Heart right ventricle (tissue), 16 donors: ENCODE data around the gene NOLC1. TPM values are rescaled to one million over a fixed set of nuclear protein-coding genes. Genes with fewer than 3 reads are reported as not detected.

Source experiments
- ATAC-seq, 8 donors: fragments of 200-7000 bp; cut with Tn5 transposase; one replicate each; pipeline ENCODE4 v1.9.1; 2020; ENCODE audit warnings: mild to moderate bottlenecking in 8 of 8, moderate library complexity in 8 of 8, moderate number of reproducible peaks in 1 of 8
- DNase-seq, 2 donors: peaks; one replicate each; pipeline ENCODE4 v3.0.0-alpha.2; 2020
- H3K27ac ChIP-seq, 10 donors: fragments of 200-600 bp; sonication (generic) in 2 of 10; one replicate each; pipeline versions ENCODE4 v1.5.0 to v1.8.0; 2020 to 2022; ENCODE audit warnings: mild to moderate bottlenecking in 3 of 10
- H3K27me3 ChIP-seq, 7 donors: fragments of 200-600 bp; one replicate each; pipeline ENCODE4 v1.8.0; 2021 to 2022; ENCODE audit warnings: mild to moderate bottlenecking in 2 of 7
- H3K36me3 ChIP-seq, 9 donors: fragments of 200-600 bp; sonication (generic) in 1 of 9; one replicate each; pipeline versions ENCODE4 v1.5.0 to v1.8.0; 2020 to 2022; ENCODE audit warnings: mild to moderate bottlenecking in 2 of 9
- H3K4me1 ChIP-seq, 9 donors: fragments of 200-600 bp; sonication (generic) in 1 of 9; one replicate each; pipeline versions ENCODE4 v1.5.0 to v1.8.0; 2020 to 2022; ENCODE audit warnings: mild to moderate bottlenecking in 4 of 9
- H3K4me3 ChIP-seq, 10 donors: fragments of 200-600 bp; sonication (generic) in 2 of 10; one replicate each; pipeline versions ENCODE4 v1.5.0 to v1.8.0; 2020 to 2022; ENCODE audit warnings: mild to moderate bottlenecking in 7 of 10, moderate library complexity in 2 of 10
- H3K9me3 ChIP-seq, 11 donors: fragments of 200-600 bp in 10 of 11; sonication (generic) in 2 of 11; one replicate each; pipeline versions ENCODE4 v1.5.0 to v1.8.0; 2013 to 2022; ENCODE audit warnings: mild to moderate bottlenecking in 2 of 11, control low read depth in 1 of 11, moderate library complexity in 1 of 11
- WGBS, 2 donors: extraction: QIAGEN DNeasy Blood & Tissue Kit; methylation state at CpG; one replicate each; pipeline ENCODE4 v1.1.7; 2013; ENCODE audit warnings: inconsistent platforms in 1 of 2; 5-methylcytosine and 5-hydroxymethylcytosine counted together
- intact Hi-C, 10 donors: fragments of 100-400 bp; cut with DNase I; formaldehyde crosslinking; loops; one replicate each; pipeline versions ENCODE4 v1.11.1 to v1.14.2; 2022
- polyA plus RNA-seq, 2 donors: library from polyadenylated mRNA; stranded (reverse); fragments of 200-250 nt; gene quantifications; one replicate each; pipeline ENCODE4 v1.2.3, GENCODE V29; 2013
- total RNA-seq, 10 donors: library from RNA; stranded (reverse); fragmentation: NEBNext Ultra II Directional in 3 of 10; extraction: Animal tissue kit (Norgen Biotek cat#: 25700) in 3 of 10; gene quantifications; one replicate each; pipeline versions ENCODE4 v1.2.1 to v1.2.4, GENCODE V29; 2021 to 2023
- TF ChIP-seq, protein P1 (sequence below), 9 donors: fragments of 200-600 bp; sonication (generic) in 2 of 9; IDR thresholded peaks; one replicate each; pipeline versions ENCODE4 v1.5.0 to v1.8.0; 2021 to 2022; ENCODE audit warnings: antibody characterized with exemption in 9 of 9, mild to moderate bottlenecking in 5 of 9, moderate library complexity in 1 of 9
- donor health status: Arrhythmogenic right ventricular cardiomyopathy.
- donor health status: ischemic (EF 13 %, LVEDD 7.1; RV severe dilation, severe dysfunction).
- donor health status: healthy with polysubstance abuse.
- donor health status: DM: no; HTN: yes; CAD: no.
- donor health status: DM: no; HTN: no; CAD: no.
- donor health status: ischemic (EF 25% LVEDD 6.9; RV normal size, moderate dysfunction).
- donor health status: ischemic (EF 25% LVEDD 5.7; RV mildly dilated, moderate dysfunction).
- donor health status: healthy.
- donor health status: DM: yes; HTN: yes; CAD: no.
- donor health status: Ischemic cardiomyopathy.
- donor health status: ischemic (EF 35%, LVEDD 5.7; RV mildly dilated, moderate dysfunction).
- donor health status: nonischemic (EF 11% LVEDD 7.7; RV severe dilation, severe dysfunction).
- donor health status: DM: yes; HTN: yes; CAD: no.
- donor health status: PGD.
- donor health status: ischemic (EF 29% LVEDD 5.4; RV normal size, mild dysfunction).
- donor health status: nonischemic (EF 23%, LVEDD 6.1; RV moderate dilation, normal function).

The NOLC1 gene
- total and polyA plus RNA-seq, 12 donors = 8.6 to 45.5 (median 27.8) TPM

- DNase-seq (no peak), ATAC-seq (no peak)
- H3K4me1 ChIP-seq = no peaks in the 10 kb centered on the region
- intact Hi-C loops = no loop called here
- H3K27ac ChIP-seq = no peak overlapping the region
- no peaks in the 10 kb centered on the region for H3K36me3 ChIP-seq
- no peaks in the 10 kb centered on the region for H3K27me3 ChIP-seq
- no peak overlapping the region for H3K4me3 ChIP-seq
- H3K9me3 ChIP-seq = peaks cover 0 to 7% (median 0%) of the 10 kb centered on the region in 11 donors
- TF ChIP-seq, protein P1, sequence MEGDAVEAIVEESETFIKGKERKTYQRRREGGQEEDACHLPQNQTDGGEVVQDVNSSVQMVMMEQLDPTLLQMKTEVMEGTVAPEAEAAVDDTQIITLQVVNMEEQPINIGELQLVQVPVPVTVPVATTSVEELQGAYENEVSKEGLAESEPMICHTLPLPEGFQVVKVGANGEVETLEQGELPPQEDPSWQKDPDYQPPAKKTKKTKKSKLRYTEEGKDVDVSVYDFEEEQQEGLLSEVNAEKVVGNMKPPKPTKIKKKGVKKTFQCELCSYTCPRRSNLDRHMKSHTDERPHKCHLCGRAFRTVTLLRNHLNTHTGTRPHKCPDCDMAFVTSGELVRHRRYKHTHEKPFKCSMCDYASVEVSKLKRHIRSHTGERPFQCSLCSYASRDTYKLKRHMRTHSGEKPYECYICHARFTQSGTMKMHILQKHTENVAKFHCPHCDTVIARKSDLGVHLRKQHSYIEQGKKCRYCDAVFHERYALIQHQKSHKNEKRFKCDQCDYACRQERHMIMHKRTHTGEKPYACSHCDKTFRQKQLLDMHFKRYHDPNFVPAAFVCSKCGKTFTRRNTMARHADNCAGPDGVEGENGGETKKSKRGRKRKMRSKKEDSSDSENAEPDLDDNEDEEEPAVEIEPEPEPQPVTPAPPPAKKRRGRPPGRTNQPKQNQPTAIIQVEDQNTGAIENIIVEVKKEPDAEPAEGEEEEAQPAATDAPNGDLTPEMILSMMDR (IDR thresholded peaks at IDR 0.05) = no peak
- WGBS, 2 donors = 61 to 82% methylated on average over 2 of the region's 2 CpGs
These were observed 44.7 kb downstream of the NOLC1 start for GRCh38 chr10:102196893-102197292.

DNA sequence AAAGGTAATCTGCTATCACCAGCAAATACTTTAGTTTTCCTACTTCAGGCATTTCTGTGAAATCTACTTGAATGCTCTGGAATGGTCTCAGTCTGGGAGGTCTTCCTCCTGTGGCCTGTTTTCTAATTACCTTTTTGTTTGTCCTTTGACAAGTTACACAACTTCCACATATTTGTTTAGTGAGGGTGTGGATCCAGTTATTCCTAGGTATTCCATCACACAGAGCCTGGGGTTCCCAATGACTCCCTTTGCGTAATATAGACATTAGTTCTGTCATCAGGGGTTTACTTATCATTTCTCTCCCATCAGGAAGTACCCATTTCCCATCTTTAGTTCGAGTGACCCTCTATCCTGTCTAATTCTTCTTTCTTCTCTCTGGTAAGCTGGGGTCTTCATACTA is 45.8 kb downstream of the NOLC1 start:
- WGBS, 2 donors = 68 to 69% methylated on average over 2 of the region's 2 CpGs
- TF ChIP-seq, protein P1 (IDR thresholded peaks at IDR 0.05) = no peak

GRCh38 chr10:102200751-102201640 is 48.8 kb downstream of the NOLC1 start:
- H3K4me1 ChIP-seq = no peaks in the 10 kb centered on the region
- no peaks in the 10 kb centered on the region for H3K36me3 ChIP-seq
- intact Hi-C loops = no loop called here
- no peak overlapping the region for H3K4me3 ChIP-seq
- H3K27me3 ChIP-seq = no peaks in the 10 kb centered on the region
- 89 to 91% methylated on average over 32 to 34 of the region's 34 CpGs for WGBS, 2 donors
- no peak for DNase-seq
- ATAC-seq = no peak
- TF ChIP-seq, protein P1 (IDR thresholded peaks at IDR 0.05) = no peak
- no peak overlapping the region for H3K27ac ChIP-seq
- peaks cover 0 to 17% (median 9%) of the 10 kb centered on the region in 11 donors for H3K9me3 ChIP-seq

More for the DNA sequence above, 45.8 kb downstream of the NOLC1 start:
- no peaks in the 10 kb centered on the region for H3K36me3 ChIP-seq
- ATAC-seq = no peak
- no peak overlapping the region for H3K4me3 ChIP-seq
- no peak overlapping the region for H3K27ac ChIP-seq
- intact Hi-C loops = no loop called here
- no peaks in the 10 kb centered on the region for H3K4me1 ChIP-seq
- H3K9me3 ChIP-seq = peaks cover 0 to 4% (median 0%) of the 10 kb centered on the region in 11 donors
- DNase-seq = no peak
- no peaks in the 10 kb centered on the region for H3K27me3 ChIP-seq

- intact Hi-C loops = no loop called here
- 53 to 68% methylated on average over 1 of the region's 1 CpG for WGBS, 2 donors
- Histone ChIP-seq H3K36me3 (no peaks in the 10 kb centered on the region), H3K27ac (no peak overlapping the region), H3K27me3 (no peaks in the 10 kb centered on the region), H3K9me3 (peaks cover 0 to 17% (median 9%) of the 10 kb centered on the region in 11 donors), H3K4me3 (no peak overlapping the region), H3K4me1 (no peaks in the 10 kb centered on the region)
- TF ChIP-seq, protein P1 (IDR thresholded peaks at IDR 0.05) = no peak
- ATAC-seq (no peak), DNase-seq (no peak)
These were observed 50.2 kb downstream of the NOLC1 start for GRCh38 chr10:102202386-102202785.
